ENCODE results near the gene ROBO3.

Gene ROBO3

GRCh38 chr11:124843616-124843910 lies 21.7 kb upstream of the ROBO3 start:
- no peak for DNase-seq

- DNase-seq, result no peak
Measured at GRCh38 chr11:124844664-124845079, 20.6 kb upstream of the ROBO3 start.

DNA sequence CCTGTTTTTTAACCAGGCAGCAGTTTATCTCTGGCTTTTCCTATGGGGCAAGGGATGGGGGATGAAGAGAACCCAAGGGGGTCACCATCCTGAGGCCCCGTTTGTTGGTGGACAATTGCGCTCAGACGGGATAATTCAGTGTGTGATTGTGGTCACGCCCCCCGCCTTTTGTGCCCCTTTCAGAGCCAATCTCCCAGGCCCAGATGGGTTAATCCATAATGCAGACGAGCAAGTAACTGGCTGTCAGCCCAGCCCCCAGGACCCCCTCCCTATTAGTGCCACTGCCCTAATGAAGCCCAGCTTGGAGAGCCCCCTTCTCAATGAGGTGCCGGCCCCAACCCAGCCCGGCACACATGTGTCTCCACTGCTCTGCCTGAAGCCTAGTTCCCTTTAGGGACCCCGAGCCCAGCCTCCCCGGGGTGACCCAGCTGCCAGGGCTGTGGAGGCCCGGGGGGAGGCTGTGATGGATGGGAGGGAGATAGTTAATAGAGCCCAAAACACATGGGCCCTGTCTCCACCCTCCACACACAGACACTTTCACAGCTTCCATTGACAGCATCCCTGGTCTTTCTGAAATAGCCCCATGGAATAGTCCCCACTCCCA lies 19.1 kb upstream of the ROBO3 start:
- DNase-seq, result no peak

- no peak for DNase-seq
Measured at GRCh38 chr11:124859171-124859570, 6.1 kb upstream of the ROBO3 start.

GRCh38 chr11:124861670-124862069 lies 3.6 kb upstream of the ROBO3 start:
- DNase-seq, result no peak

DNA sequence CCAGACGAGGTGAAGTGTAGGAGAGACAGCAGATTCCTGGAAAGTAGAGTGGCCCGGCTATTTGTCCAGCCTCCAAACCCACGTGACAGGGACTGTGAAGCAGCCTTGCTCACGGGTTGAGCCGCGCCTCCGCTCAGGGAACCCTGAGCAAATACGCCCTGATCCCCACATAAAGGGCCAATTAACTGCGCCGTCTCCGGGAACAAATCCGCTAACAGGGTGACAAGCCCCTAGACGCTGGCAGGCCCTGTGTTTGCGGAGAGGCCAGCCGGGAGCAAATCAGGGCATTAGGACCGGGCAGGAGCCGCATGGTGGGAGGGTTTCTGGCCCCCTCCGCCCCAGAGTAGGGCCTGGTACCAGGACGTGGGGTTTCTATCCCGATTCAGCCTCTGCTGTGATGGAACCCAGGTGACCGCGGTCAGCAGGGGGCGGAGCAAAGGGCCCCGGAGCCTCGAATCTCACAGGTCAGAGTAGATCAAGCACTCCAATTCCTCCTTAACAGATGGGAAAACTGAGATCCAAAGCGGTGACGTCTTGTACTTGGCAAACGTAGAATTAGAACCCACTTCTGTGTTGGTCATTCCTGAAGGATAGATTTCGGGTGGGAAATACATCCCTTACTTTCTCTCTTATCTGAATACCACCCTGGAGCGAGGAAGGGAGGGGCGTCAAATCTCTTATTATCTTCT lies 2.0 kb upstream of the ROBO3 start:
- no peak for DNase-seq

DNA sequence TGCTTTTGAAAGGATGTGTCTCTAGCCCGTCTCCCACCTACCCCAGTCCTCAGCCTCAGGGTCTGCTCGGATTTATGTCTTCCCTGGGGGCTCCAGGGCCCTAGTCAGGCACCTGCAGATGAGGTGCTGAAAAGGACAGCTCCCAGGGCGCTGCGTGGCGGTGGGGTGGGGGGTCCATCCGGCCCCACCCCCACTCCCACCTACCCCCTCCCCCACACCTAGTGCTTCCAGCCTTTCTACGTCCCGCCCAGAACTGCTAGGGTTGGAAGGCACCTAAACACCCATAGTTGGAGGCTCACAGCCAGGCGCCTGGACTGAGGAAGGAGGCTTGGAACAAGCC lies 1.4 kb upstream of the ROBO3 start:
- DNase-seq, result no peak

DNA sequence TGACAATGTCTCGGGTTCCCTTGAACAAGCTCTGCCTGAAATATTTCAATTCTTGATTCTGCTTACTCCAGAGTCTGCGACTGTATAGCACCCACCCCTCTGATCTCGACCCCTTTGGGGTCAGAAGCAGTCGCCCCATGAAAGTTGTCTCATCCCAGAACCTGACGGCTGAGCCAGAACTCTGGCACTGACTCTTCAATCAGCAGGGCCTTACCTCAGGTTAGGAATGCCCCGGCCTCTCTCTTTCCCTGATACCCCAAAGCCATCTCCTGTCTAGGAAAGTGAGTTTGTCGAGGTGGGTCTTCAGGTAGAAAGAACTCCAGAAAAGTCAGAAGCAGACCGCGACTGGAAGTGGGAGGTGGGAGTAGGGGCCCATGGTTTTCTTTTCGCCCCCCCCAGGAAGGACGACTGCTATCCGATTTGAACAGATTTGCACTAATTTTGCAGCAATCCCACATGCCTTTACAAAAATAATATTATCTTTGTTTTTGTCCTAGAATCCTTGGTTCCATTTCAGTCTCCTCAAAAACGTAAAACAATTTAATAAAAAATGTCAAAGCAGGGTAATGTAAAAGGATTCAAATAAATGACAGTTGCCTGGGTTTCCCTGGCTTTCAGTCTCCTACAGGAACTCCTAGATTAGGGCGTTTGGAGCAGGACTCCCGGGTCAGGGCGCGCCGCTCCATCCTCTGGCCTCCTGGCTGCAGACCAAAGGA lies 898 bp upstream of the ROBO3 start:
- no peak for DNase-seq

DNA sequence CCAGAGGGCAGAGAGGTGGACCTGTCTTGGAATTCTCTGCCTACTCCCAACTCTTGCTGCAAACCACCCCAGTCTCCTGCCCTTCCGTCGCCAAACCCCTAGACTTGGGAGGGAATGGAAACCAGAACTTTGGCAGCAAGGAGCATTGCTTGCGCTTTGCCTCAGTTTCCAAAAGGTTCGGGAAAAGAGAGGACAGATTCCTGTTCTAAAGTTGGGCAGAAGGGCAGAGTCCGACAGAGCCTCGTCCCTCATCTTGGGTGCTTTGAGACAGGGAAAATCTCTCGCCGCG lies 396 bp upstream of the ROBO3 start:
- no peak for DNase-seq

DNA sequence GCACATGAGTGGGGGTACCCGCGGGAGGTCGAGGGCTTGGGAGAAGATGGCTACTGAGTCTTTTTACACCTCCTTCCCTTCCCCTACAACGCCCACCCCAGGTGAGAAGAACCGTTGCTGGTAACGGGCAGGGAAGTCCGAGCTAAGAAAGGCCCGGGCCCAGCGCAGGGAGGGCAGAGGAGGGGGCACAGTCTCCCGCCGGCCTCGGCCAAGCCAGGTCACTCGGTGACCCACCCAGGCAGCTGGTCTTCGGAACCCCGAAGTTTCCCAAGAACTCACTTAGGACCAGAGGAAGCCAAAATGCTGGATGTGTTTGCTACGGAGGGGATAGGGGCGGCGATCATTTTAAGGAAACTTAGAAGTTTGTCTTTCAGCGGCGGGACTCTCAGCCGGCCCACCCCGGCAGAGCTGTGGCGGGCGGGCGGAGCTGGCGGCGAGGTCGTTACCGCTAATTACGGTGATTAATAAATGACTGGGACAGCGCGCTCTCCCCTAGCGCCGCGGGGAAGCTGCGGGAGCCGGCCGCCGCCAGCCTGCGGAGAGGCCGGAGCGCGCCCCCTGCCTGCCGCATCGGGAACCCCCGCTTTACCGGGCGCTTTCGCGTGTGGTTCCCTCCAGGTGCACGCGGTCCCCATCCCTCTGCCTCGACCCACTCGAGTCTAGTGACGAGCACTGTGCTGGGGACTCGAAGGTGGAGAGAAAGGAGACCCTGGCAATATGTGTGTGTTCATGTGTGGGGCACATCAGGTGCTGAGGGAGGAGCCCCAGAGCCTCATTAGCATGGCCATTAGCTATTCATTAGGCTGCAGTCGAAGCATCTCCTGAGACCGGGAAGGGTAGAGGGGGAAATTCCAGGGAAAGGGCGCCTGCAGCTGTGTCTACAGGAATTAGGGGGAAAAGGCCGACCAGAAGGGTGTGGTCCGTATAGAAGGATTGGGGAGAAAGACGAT lies 945 bp downstream of the ROBO3 start:
- peak; percentile 10 to 59 (median 23) for DNase-seq

- no peak for DNase-seq
Measured at GRCh38 chr11:124867700-124868099, 2.5 kb downstream of the ROBO3 start.

GRCh38 chr11:124868331-124869274 lies 3.4 kb downstream of the ROBO3 start:
- DNase-seq, result no peak

- DNase-seq, result no peak
Measured at GRCh38 chr11:124869331-124869730, 4.1 kb downstream of the ROBO3 start.

GRCh38 chr11:124869856-124870387 lies 4.7 kb downstream of the ROBO3 start:
- no peak for DNase-seq

- no peak for DNase-seq
Measured at GRCh38 chr11:124870430-124870829, 5.2 kb downstream of the ROBO3 start.

GRCh38 chr11:124872280-124872679 lies 7.0 kb downstream of the ROBO3 start:
- DNase-seq, result no peak

GRCh38 chr11:124872741-124873140 lies 7.5 kb downstream of the ROBO3 start:
- DNase-seq, result no peak

- DNase-seq, result no peak
Measured at GRCh38 chr11:124873951-124874350, 8.7 kb downstream of the ROBO3 start.

DNA sequence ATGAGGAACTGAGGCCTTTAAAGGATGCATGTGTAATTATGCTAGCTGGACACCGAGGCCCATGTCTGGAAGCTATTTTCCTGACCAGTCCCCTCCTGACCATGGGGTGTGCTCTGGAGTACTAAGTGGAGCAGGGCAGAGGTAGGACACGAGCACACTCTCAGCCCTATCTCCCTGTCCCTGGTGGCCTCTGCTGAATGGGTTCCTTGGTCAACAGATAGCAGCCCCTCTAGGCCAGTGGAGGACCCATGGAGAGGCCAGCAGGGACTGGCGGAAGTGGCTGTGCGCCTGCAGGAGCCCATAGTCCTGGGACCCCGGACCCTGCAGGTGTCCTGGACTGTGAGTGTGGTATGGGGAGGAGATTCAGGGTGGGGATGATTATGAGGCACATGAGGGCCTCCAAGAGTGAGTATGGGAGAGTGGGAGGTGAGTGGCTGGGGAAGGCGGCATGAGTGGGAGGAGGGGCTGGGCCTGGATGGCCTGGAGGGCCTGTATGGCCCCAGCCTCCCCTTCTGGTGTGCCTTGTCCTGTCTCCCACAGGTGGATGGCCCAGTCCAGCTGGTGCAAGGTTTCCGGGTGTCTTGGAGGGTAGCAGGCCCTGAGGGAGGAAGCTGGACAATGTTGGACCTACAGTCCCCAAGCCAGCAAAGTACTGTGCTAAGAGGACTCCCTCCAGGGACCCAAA lies 9.5 kb downstream of the ROBO3 start:
- DNase-seq, result no peak

GRCh38 chr11:124875401-124875800 lies 10.2 kb downstream of the ROBO3 start:
- peak in 1 of 6 experiments; percentile 18 for DNase-seq
